Fibroblast of skin of right quadriceps (primary cell): ENCODE results near the gene ZNF382.
"Not testable (repeated sequence)": the region's sequence is repeated elsewhere in the genome, so short reads cannot be mapped to it uniquely, and the experiment has no call there.

ENCODE experiments used
- DNase-seq: peaks from one replicate; pipeline ENCODE4 v3.0.0-alpha.2; 2013

Gene ZNF382

GRCh38 chr19:36605101-36605876 lies at the start of gene ZNF382:
TSS of gene ZNF382 (plus strand) at chr19:36605313. CDS start at chr19:36609915, 4,602 bp downstream.
- DNase-seq: peak; percentile 65

GRCh38 chr19:36564391-36564790 lies 40.7 kb upstream of the ZNF382 start:
- no peak for DNase-seq

- DNase-seq: no peak
Observed at GRCh38 chr19:36572593-36573019, 32.5 kb upstream of the ZNF382 start.

- peak; percentile 85 for DNase-seq
Observed at GRCh38 chr19:36573020-36573894, 31.9 kb upstream of the ZNF382 start, which contains the start of gene ZNF529. TSS of gene ZNF529 (minus strand) at chr19:36573292. CDS start at chr19:36572346, 946 bp downstream.

- DNase-seq: peak; percentile 3
Observed at GRCh38 chr19:36573895-36574720, 31.0 kb upstream of the ZNF382 start.

- DNase-seq: no peak
Observed at GRCh38 chr19:36574741-36575140, 30.4 kb upstream of the ZNF382 start.

- DNase-seq: no peak
Observed at GRCh38 chr19:36577271-36577996, 27.7 kb upstream of the ZNF382 start.

GRCh38 chr19:36579255-36579654 lies 25.9 kb upstream of the ZNF382 start:
- DNase-seq: no peak

- not testable (repeated sequence) for DNase-seq
Observed at GRCh38 chr19:36602681-36603080, 2.4 kb upstream of the ZNF382 start.

GRCh38 chr19:36604656-36605100 lies 435 bp upstream of the ZNF382 start:
- DNase-seq: peak; percentile 22

- DNase-seq: no peak
Observed at GRCh38 chr19:36605877-36606478, 865 bp downstream of the ZNF382 start.

GRCh38 chr19:36627057-36627456 lies 21.9 kb downstream of the ZNF382 start:
- DNase-seq: no peak

GRCh38 chr19:36635342-36635741 lies 30.2 kb downstream of the ZNF382 start:
- no peak for DNase-seq

- peak; percentile 3 for DNase-seq
Observed at GRCh38 chr19:36638862-36639510, 33.9 kb downstream of the ZNF382 start.

GRCh38 chr19:36646746-36647145 lies 41.6 kb downstream of the ZNF382 start:
- no peak for DNase-seq

GRCh38 chr19:36652958-36653357 lies 47.8 kb downstream of the ZNF382 start:
- no peak for DNase-seq

GRCh38 chr19:36665832-36666231 lies 60.7 kb downstream of the ZNF382 start:
- DNase-seq: no peak

GRCh38 chr19:36668646-36669045 lies 63.5 kb downstream of the ZNF382 start:
- no peak for DNase-seq

- no peak for DNase-seq
Observed at GRCh38 chr19:36672368-36672767, 67.3 kb downstream of the ZNF382 start.

GRCh38 chr19:36674201-36674600 lies 69.1 kb downstream of the ZNF382 start:
- DNase-seq: no peak

GRCh38 chr19:36679455-36679854 lies 74.3 kb downstream of the ZNF382 start:
- DNase-seq: no peak
